K562 (cell line): ENCODE measurements around the gene SULT1B1. TPM values are rescaled to one million over a fixed set of nuclear protein-coding genes. Genes with fewer than 3 reads are reported as not detected.

Experiments used
- ATAC-seq: fragments of 200-7000 bp; cut with Tn5 transposase; 3 replicates; pipeline ENCODE4 v1.9.1; 2020; ENCODE audit warnings: moderate library complexity
- BruUV-seq: library from RNA; stranded (reverse); fragments of 400-500 nt; replicated peaks from 2 replicates; lab custom pipeline; 2021; lab: Mats Ljungman, UMichigan
- CTCF ChIA-PET: fragments of 300-600 bp; formaldehyde crosslinking; extraction: SDS; loops from one replicate; lab custom pipeline; 2021; ENCODE audit warnings: low intra/inter-chr PET ratio; lab: Yijun Ruan, JAX
- POLR2A ChIA-PET: fragments of 300-600, 350-650 bp; sonication (Branson Sonifier 250); formaldehyde crosslinking; extraction: SDS; loops from one replicate; lab custom pipeline; 2021; ENCODE audit warnings: antibody characterized with exemption, inconsistent platforms; lab: Yijun Ruan, JAX
- DNase-seq, 4 experiments: peaks; one replicate each; pipeline versions ENCODE4 v3.0.0 to v3.0.0-alpha.2; 2011 to 2018; ENCODE audit warnings: low spot score in 3 of 4, mixed read lengths in 3 of 4; ENCODE audit errors: extremely low read depth in 1 of 4
- FAIRE-seq: peaks from 2 replicates; lab custom pipeline; 2011; peaks lifted over from hg19 to GRCh38; lab: Jason Lieb, UNC
- H2AFZ ChIP-seq: 2 replicates; pipeline ENCODE4 v1.6.0; 2011; ENCODE audit warnings: low read depth, low read length, control low read depth, inconsistent platforms
- H3K27ac ChIP-seq: fragments of 200-600 bp; 3 replicates; pipeline ENCODE4 v1.8.0; 2011; ENCODE audit warnings: low read depth, mild to moderate bottlenecking, control low read depth, inconsistent platforms, low read length, moderate library complexity, mixed read lengths; ENCODE audit errors: extremely low read depth
- H3K27me3 ChIP-seq, 2 experiments: fragments of 300-600 bp in 1 of 2; 2 replicates in 1 of 2; 3 replicates in 1 of 2; pipeline versions ENCODE4 v1.6.0 to v1.8.0; 2011; ENCODE audit warnings: inconsistent platforms in 2 of 2, low read length in 2 of 2, mild to moderate bottlenecking in 1 of 2, mixed read lengths in 1 of 2, moderate library complexity in 1 of 2; ENCODE audit not compliant: control insufficient read depth in 2 of 2, insufficient read depth in 2 of 2
- H3K36me3 ChIP-seq: fragments of 300-600 bp; 3 replicates; pipeline ENCODE4 v1.8.0; 2011; ENCODE audit warnings: mild to moderate bottlenecking, low read length, inconsistent platforms; ENCODE audit not compliant: control insufficient read depth, insufficient read depth
- H3K4me1 ChIP-seq, 2 experiments: fragments of 200-600 bp in 1 of 2; replicated peaks in 1 of 2; 2 replicates in 1 of 2; 3 replicates in 1 of 2; pipeline versions ENCODE4 v1.5.1 to v1.8.0; 2011; ENCODE audit warnings: inconsistent platforms in 2 of 2, low read length in 2 of 2, mild to moderate bottlenecking in 1 of 2, mixed read lengths in 1 of 2, moderate library complexity in 1 of 2; ENCODE audit not compliant: control insufficient read depth in 2 of 2, insufficient read depth in 2 of 2
- H3K4me2 ChIP-seq: 2 replicates; pipeline ENCODE4 v1.6.1; 2011; ENCODE audit warnings: low read length, control low read depth, inconsistent platforms, mixed read lengths; ENCODE audit not compliant: insufficient read depth
- H3K4me3 ChIP-seq: fragments of 200-600 bp; sonication (generic), shearing (Covaris generic); 2 replicates; pipeline ENCODE4 v1.5.1; 2016; ENCODE audit warnings: control low read depth, inconsistent platforms
- H3K79me2 ChIP-seq: fragments of 200-600 bp; 3 replicates; pipeline ENCODE4 v1.8.0; 2011; ENCODE audit warnings: low read length, inconsistent platforms; ENCODE audit not compliant: control insufficient read depth, insufficient read depth
- H3K9ac ChIP-seq, 2 experiments: 2 replicates each; pipeline versions ENCODE4 v1.6.0 to v1.6.1; 2011; ENCODE audit warnings: low read depth in 2 of 2, low read length in 2 of 2, control low read depth in 1 of 2, inconsistent platforms in 1 of 2, mild to moderate bottlenecking in 1 of 2, mixed read lengths in 1 of 2; ENCODE audit not compliant: insufficient read depth in 1 of 2
- H3K9me1 ChIP-seq: one replicate; pipeline ENCODE4 v1.6.0; 2011; ENCODE audit warnings: inconsistent platforms, mild to moderate bottlenecking, low read length, moderate library complexity; ENCODE audit not compliant: control insufficient read depth, insufficient read depth
- H3K9me3 ChIP-seq: replicated peaks from 2 replicates; pipeline ENCODE4 v1.5.1; 2011; ENCODE audit warnings: low read depth, low read length, inconsistent platforms; ENCODE audit not compliant: control insufficient read depth, insufficient read depth
- H4K20me1 ChIP-seq: replicated peaks from 2 replicates; pipeline ENCODE4 v1.6.1; 2011; ENCODE audit warnings: low read length, inconsistent platforms, mixed read lengths; ENCODE audit not compliant: control insufficient read depth, insufficient read depth
- BCL6 ChIP-seq: fragments of 250-450 bp; sonication (Bioruptor Pico); IDR thresholded peaks from 2 replicates; pipeline ENCODE4 v1.4.0; 2020
- CBX3 ChIP-seq, 2 experiments: IDR thresholded peaks; 1 replicate in 1 of 2; 2 replicates in 1 of 2; pipeline ENCODE4 v1.6.1; 2012; ENCODE audit warnings: inconsistent platforms in 2 of 2, low read length in 2 of 2, borderline replicate concordance in 1 of 2, control low read depth in 1 of 2
- CEBPZ ChIP-seq: fragments of 150-350 bp; IDR thresholded peaks from 2 replicates; pipeline ENCODE4 v1.6.1; 2014; ENCODE audit warnings: low read depth, mild to moderate bottlenecking, low read length, borderline replicate concordance
- DLX4 ChIP-seq: fragments of 250-450 bp; sonication (Bioruptor Pico); IDR thresholded peaks from 2 replicates; pipeline ENCODE4 v1.6.1; 2021; ENCODE audit warnings: mild to moderate bottlenecking
- GATAD2B ChIP-seq: fragments of 450-650 bp; IDR thresholded peaks from 2 replicates; pipeline ENCODE4 v1.6.1; 2017; ENCODE audit warnings: mild to moderate bottlenecking, borderline replicate concordance
- KAT2B ChIP-seq: IDR thresholded peaks from one replicate; pipeline ENCODE4 v1.6.1; 2012; ENCODE audit warnings: low read depth, mild to moderate bottlenecking, control low read depth, inconsistent platforms, low read length, moderate library complexity
- MECOM ChIP-seq: fragments of 250-450 bp; sonication (Bioruptor Pico); IDR thresholded peaks from 2 replicates; pipeline ENCODE4 v1.8.0; 2022; ENCODE audit warnings: inconsistent platforms
- RCOR1 ChIP-seq, 2 experiments: IDR thresholded peaks; 2 replicates each; pipeline ENCODE4 v1.6.1; 2012; ENCODE audit warnings: low read depth in 2 of 2, low read length in 2 of 2, borderline replicate concordance in 1 of 2, improper control_type of control experiment in 1 of 2
- SRSF1 ChIP-seq: fragments of 200-400 bp; formaldehyde crosslinking; IDR thresholded peaks from 2 replicates; pipeline ENCODE4 v1.6.1; 2017; ENCODE audit warnings: mild to moderate bottlenecking, low read depth, low read length, moderate library complexity
- TCF7 ChIP-seq: sonication (generic); IDR thresholded peaks from 2 replicates; pipeline ENCODE4 v1.6.1; 2016; ENCODE audit warnings: antibody characterized with exemption, borderline replicate concordance
- UBTF ChIP-seq, 2 experiments: IDR thresholded peaks; 2 replicates each; pipeline ENCODE4 v1.6.1; 2012; ENCODE audit warnings: improper control_type of control experiment in 2 of 2, low read depth in 2 of 2, low read length in 2 of 2, borderline replicate concordance in 1 of 2
- WHSC1 ChIP-seq: IDR thresholded peaks from one replicate; pipeline ENCODE4 v1.6.1; 2012; ENCODE audit warnings: low read length, control low read depth, inconsistent platforms
- ZNF436 ChIP-seq: fragments of 250-450, 450-650 bp; sonication (Bioruptor Pico); formaldehyde crosslinking; IDR thresholded peaks from 2 replicates; pipeline ENCODE4 v1.7.0; 2020; ENCODE audit warnings: mild to moderate bottlenecking
- ZNF655 ChIP-seq: fragments of 250-450 bp; sonication (Bioruptor Pico); IDR thresholded peaks from 2 replicates; pipeline ENCODE4 v1.5.0; 2021
- WGBS: fragments of 100-300 bp; shearing (Covaris generic); methylation state at CpG from one replicate; pipeline ENCODE4 v1.1.6; 2016; ENCODE audit warnings: low coverage, mixed read lengths; ENCODE audit not compliant: insufficient coverage; ENCODE audit errors: missing lambda C conversion rate; 5-methylcytosine and 5-hydroxymethylcytosine counted together
- in situ Hi-C: fragments of 300-500 bp; cut with MboI; formaldehyde crosslinking; loops from 4 replicates; pipeline ENCODE4 v1.15.0; 2018; ENCODE audit warnings: inconsistent platforms, mixed read lengths
- intact Hi-C: fragments of 100-400 bp; cut with micrococcal nuclease; formaldehyde crosslinking; loops from 2 replicates; pipeline ENCODE4 v1.14.2; 2022
- polyA plus RNA-seq, 8 experiments: library from polyadenylated mRNA; depleted of rRNA in 4 of 8; stranded (reverse) in 5 of 8; unstranded in 3 of 8; fragments of >200 nt; fragmentation: Nextera tagmentation in 2 of 8; fragmentation: Illumina TruSeq in 1 of 8; extraction: Ambion mirVana in 2 of 8; extraction: Trizol in 1 of 8; gene quantifications; 2 replicates each; pipeline versions ENCODE4 v1.2.1 to v1.2.3, GENCODE V29; 2011 to 2014; ENCODE audit warnings: inconsistent platforms in 1 of 8, missing spikeins in 1 of 8
- total RNA-seq, 7 experiments: library from RNA; depleted of rRNA in 6 of 7; stranded (reverse); fragments of >200 nt in 6 of 7; fragmentation: Illumina TruSeq in 2 of 7; extraction: Trizol in 2 of 7; gene quantifications; 2 replicates each; pipeline versions ENCODE4 v1.2.1 to v1.2.3, GENCODE V29; 2011 to 2021; ENCODE audit warnings: low replicate concordance in 1 of 7

SULT1B1 gene
- total and polyA plus RNA-seq, 9 of the 15 experiments (the other 6 are each of a cell fraction or from before 2014, with no cell fraction given), result under 0.01 TPM; not detected in 8

GRCh38 chr4:69731847-69732246, 28.6 kb downstream of the SULT1B1 start (continued):
- TF ChIP-seq MECOM, result no peak
- no peak for TF ChIP-seq BCL6 (CRISPR knock-in tag)
- TF ChIP-seq SRSF1, result no peak
- no peak for TF ChIP-seq UBTF (IDR thresholded peaks at IDR 0.05; ENCODE audit: borderline replicate concordance in 1 of 2, low read depth in 2 of 2, low read length in 2 of 2)

- no peaks in the 10 kb centered on the region for H3K79me2 ChIP-seq
- no peaks in the 10 kb centered on the region for H3K4me1 ChIP-seq
- no peaks in the 10 kb centered on the region for H3K36me3 ChIP-seq
- in situ Hi-C loops (no loop called here), intact Hi-C loops (no loop called here)
- FAIRE-seq (no peak), ATAC-seq (no peak), DNase-seq (no peak)
- H4K20me1 ChIP-seq, result no peaks in the 10 kb centered on the region
- H3K9me1 ChIP-seq, result no peaks in the 10 kb centered on the region
- no peak overlapping the region for H2AFZ ChIP-seq
- 0% methylated on average over 1 of the region's 1 CpG for WGBS
- H3K27ac ChIP-seq, result no peak overlapping the region
- no peak overlapping the region for H3K4me3 ChIP-seq
- no peaks in the 10 kb centered on the region for H3K27me3 ChIP-seq
- no peak overlapping the region for H3K4me2 ChIP-seq
- ChIA-PET CTCF (no interaction called here), POLR2A (no interaction called here)
- H3K9ac ChIP-seq, result no peak overlapping the region
- H3K9me3 ChIP-seq, result no peaks in the 10 kb centered on the region
- BruUV-seq, result no TSS peak
- TF ChIP-seq ZNF436 (CRISPR knock-in tag), result no peak
- TF ChIP-seq KAT2B, result no peak
- no peak for TF ChIP-seq CBX3 (IDR thresholded peaks at IDR 0.05; ENCODE audit: borderline replicate concordance in 1 of 2, low read length in 2 of 2)
- no peak for TF ChIP-seq DLX4 (CRISPR knock-in tag)
- no peak for TF ChIP-seq RCOR1 (IDR thresholded peaks at IDR 0.05; ENCODE audit: borderline replicate concordance in 1 of 2, low read depth in 2 of 2, low read length in 2 of 2)
- no peak for TF ChIP-seq TCF7
- TF ChIP-seq WHSC1, result no peak
- TF ChIP-seq CEBPZ, result no peak
- TF ChIP-seq GATAD2B, result no peak
- no peak for TF ChIP-seq ZNF655 (CRISPR knock-in tag)
Observed at GRCh38 chr4:69731241-69731640, 29.2 kb downstream of the SULT1B1 start.
